Measurements from ENCODE around the gene TMEM59L.
"Not testable (repeated sequence)": the region's sequence is repeated elsewhere in the genome, so short reads cannot be mapped to it uniquely, and the experiment has no call there.

The TMEM59L gene

GRCh38 chr19:18594824-18595373 is 17.8 kb upstream of the TMEM59L start:
- TF ChIP-seq, protein P1, sequence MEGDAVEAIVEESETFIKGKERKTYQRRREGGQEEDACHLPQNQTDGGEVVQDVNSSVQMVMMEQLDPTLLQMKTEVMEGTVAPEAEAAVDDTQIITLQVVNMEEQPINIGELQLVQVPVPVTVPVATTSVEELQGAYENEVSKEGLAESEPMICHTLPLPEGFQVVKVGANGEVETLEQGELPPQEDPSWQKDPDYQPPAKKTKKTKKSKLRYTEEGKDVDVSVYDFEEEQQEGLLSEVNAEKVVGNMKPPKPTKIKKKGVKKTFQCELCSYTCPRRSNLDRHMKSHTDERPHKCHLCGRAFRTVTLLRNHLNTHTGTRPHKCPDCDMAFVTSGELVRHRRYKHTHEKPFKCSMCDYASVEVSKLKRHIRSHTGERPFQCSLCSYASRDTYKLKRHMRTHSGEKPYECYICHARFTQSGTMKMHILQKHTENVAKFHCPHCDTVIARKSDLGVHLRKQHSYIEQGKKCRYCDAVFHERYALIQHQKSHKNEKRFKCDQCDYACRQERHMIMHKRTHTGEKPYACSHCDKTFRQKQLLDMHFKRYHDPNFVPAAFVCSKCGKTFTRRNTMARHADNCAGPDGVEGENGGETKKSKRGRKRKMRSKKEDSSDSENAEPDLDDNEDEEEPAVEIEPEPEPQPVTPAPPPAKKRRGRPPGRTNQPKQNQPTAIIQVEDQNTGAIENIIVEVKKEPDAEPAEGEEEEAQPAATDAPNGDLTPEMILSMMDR (IDR thresholded peaks at IDR 0.05; ENCODE audit: low read depth, low read length, missing control alignments) = no peak
- H3K4me3 ChIP-seq (replicated peaks; ENCODE audit: low read depth, low read length) = no peak overlapping the region
- no peak for DNase-seq (ENCODE audit: extremely low read depth, low read depth)

- H3K4me3 ChIP-seq (replicated peaks; ENCODE audit: low read depth, low read length) = no peak overlapping the region
- DNase-seq (ENCODE audit: extremely low read depth, low read depth) = no peak
- TF ChIP-seq, protein P1 (IDR thresholded peaks at IDR 0.05; ENCODE audit: low read depth, low read length, missing control alignments) = no peak
Measured at GRCh38 chr19:18595475-18595874, 17.2 kb upstream of the TMEM59L start.

GRCh38 chr19:18596752-18597157 is 15.9 kb upstream of the TMEM59L start:
- TF ChIP-seq, protein P1 (IDR thresholded peaks at IDR 0.05; ENCODE audit: low read depth, low read length, missing control alignments) = no peak
- DNase-seq (ENCODE audit: extremely low read depth, low read depth) = no peak
- no peak overlapping the region for H3K4me3 ChIP-seq (replicated peaks; ENCODE audit: low read depth, low read length)

- no peak for DNase-seq (ENCODE audit: extremely low read depth, low read depth)
- no peak overlapping the region for H3K4me3 ChIP-seq (replicated peaks; ENCODE audit: low read depth, low read length)
- TF ChIP-seq, protein P1 (IDR thresholded peaks at IDR 0.05; ENCODE audit: low read depth, low read length, missing control alignments) = no peak
Measured at GRCh38 chr19:18597809-18598660, 14.6 kb upstream of the TMEM59L start.

- DNase-seq (ENCODE audit: extremely low read depth, low read depth) = no peak
- TF ChIP-seq, protein P1 (IDR thresholded peaks at IDR 0.05; ENCODE audit: low read depth, low read length, missing control alignments) = no peak
- H3K4me3 ChIP-seq (replicated peaks; ENCODE audit: low read depth, low read length) = no peak overlapping the region
Measured at GRCh38 chr19:18599485-18599884, 13.2 kb upstream of the TMEM59L start.

- H3K4me3 ChIP-seq (replicated peaks; ENCODE audit: low read depth, low read length); DNase-seq (ENCODE audit: extremely low read depth, low read depth): not testable (repeated sequence)
Measured at GRCh38 chr19:18600692-18601397, 11.8 kb upstream of the TMEM59L start.

DNA sequence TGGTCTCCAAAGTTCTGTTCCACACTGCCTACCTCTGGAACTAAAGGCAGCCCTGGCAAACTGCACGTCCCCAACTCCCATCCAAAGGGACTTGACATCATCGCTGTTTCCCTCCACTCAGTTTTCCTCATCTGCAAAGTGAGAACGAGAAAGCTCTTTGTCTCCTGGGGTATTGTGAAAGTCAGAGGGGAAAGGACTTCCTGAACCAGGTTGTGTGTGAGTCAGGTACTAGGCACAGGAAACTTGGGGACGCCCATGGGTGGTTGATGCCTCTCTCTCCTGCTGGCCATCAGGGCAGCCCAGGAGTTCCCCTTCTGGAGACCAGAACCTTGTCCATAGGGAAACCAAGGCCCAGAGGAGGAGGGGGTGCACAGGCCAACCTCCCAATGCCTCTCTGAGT is 10.8 kb upstream of the TMEM59L start:
- DNase-seq (ENCODE audit: extremely low read depth, low read depth) = no peak
- no peak overlapping the region for H3K4me3 ChIP-seq (replicated peaks; ENCODE audit: low read depth, low read length)
- TF ChIP-seq, protein P1 (IDR thresholded peaks at IDR 0.05; ENCODE audit: low read depth, low read length, missing control alignments) = no peak
